ENCODE results near the gene RNF126. TPM values are rescaled to one million over a fixed set of nuclear protein-coding genes. Genes with fewer than 3 reads are reported as not detected.
"Not testable (repeated sequence)": the region's sequence is repeated elsewhere in the genome, so short reads cannot be mapped to it uniquely, and the experiment has no call there.

The RNF126 gene
- total RNA-seq, 4 donors from 2014 or later, result 40.1 to 87.7 (median 47.7) TPM

DNA sequence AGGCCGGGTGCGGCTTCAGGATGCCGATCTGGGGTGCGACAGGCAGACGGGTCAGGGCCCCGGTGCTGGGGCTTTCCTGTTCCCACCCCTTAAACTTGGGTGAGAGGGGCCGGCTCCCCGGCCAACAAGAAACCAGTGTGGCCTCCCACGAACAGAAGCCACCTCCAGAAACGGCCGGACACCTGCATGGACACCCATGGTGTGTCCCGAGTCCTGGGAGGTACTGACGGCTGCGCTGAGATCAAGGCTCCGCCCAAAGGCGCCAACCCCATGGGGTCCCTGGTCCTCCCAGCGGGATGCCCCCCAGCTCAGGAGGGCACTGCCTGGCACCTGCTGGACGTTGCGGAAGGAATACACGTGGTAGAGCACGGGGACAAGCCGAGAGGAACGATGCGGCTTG is 41.2 kb downstream of the RNF126 start:
- ATAC-seq (ENCODE audit: low FRiP score) (no peak), DNase-seq (ENCODE audit: low spot score) (no peak)
- TF ChIP-seq, protein P1, sequence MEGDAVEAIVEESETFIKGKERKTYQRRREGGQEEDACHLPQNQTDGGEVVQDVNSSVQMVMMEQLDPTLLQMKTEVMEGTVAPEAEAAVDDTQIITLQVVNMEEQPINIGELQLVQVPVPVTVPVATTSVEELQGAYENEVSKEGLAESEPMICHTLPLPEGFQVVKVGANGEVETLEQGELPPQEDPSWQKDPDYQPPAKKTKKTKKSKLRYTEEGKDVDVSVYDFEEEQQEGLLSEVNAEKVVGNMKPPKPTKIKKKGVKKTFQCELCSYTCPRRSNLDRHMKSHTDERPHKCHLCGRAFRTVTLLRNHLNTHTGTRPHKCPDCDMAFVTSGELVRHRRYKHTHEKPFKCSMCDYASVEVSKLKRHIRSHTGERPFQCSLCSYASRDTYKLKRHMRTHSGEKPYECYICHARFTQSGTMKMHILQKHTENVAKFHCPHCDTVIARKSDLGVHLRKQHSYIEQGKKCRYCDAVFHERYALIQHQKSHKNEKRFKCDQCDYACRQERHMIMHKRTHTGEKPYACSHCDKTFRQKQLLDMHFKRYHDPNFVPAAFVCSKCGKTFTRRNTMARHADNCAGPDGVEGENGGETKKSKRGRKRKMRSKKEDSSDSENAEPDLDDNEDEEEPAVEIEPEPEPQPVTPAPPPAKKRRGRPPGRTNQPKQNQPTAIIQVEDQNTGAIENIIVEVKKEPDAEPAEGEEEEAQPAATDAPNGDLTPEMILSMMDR (IDR thresholded peaks at IDR 0.05), result no peak

DNA sequence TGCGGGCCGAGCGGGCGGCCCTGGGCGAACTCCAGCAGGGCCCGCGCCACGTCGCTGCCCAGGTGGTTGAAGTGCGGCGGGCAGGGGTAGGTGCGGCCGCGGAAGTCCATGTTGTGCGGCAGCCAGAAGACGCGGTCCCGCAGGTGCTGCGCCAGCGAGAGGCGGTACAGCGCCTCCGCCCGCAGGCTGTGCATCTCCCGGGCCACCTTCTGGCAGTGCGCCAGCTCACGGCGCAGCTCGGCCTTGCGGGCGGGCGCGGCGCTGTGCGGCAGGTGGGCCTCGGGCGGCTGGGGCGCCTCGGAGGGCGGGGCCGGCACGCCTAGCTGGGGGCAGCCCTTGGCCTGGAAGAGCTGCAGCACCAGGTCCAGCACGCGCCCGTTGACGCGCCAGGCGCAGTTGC is 41.8 kb downstream of the RNF126 start:
- not testable (repeated sequence) for ATAC-seq (ENCODE audit: low FRiP score); DNase-seq (ENCODE audit: low spot score)

DNA sequence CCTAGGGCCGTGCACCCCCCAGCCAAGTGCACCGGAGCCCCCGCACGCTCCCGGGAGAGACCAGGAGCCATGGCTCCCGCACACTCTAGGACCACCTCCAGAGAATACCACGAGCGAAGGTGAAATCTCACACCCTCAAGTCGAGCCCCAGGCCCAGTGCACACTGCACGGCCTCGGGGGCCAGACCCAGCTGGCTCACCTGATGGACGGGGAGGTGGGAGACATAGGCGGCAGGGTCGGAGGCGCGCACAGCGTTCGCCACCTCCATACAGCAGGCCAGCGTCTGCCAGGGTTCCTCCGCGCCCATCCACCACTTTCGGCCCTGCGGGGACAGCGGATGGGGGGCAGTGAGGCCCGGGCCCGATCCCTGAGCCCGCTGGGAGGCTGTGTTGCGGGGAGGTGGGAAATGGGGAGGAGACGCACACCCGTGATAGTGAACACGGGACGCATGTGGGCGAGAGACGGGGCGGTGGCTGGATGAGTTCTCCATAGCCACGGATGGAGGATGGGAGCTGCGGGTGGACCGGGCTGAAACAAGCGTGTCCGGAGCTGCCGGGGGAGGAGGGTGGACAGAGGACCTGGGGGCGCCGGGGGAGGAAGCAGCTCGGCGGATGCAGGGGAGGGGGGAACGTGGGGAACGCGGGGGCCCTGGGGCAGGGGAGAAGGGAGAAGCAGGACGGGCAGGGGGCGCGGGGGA is 42.7 kb downstream of the RNF126 start:
- ATAC-seq (ENCODE audit: low FRiP score) (no peak), DNase-seq (ENCODE audit: low spot score) (no peak)
- TF ChIP-seq, protein P1 (IDR thresholded peaks at IDR 0.05), result no peak

DNA sequence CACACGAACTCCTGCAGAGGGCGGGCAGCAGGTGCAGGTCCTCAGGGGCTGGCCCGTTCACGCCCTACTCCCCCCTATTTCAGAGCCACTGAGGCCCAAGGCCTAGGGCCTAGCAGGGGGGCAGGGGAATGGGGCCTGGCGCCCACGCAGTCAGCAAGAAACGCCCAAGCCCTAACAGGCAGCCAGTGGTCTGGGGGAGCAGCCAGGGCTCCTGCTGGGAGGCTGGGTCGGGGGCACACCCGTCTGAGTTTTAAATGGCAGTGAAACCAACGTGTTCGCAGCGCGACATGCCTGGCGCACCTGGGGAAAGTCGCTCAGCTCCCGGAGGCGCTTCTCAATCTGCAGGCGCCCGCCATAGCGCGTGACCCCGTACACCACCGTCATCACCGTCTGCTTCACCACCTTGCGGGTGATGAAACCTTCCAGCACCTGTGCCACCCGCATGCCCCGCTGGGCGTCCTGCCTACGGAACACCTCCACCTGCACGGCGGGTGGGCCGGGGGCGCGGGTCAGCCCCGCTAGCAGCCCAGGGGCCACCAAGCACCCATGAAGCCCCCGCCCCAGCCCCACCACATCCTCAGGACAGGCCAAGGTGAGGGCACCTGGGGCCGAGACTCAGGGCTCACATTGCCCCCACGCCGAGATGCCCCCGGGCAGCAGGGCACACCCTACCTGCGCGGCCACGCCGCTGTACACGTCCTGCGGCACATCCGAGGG is 43.6 kb downstream of the RNF126 start:
- TF ChIP-seq, protein P1 (IDR thresholded peaks at IDR 0.05), result no peak
- DNase-seq (ENCODE audit: low spot score) (no peak), ATAC-seq (ENCODE audit: low FRiP score) (no peak)

DNA sequence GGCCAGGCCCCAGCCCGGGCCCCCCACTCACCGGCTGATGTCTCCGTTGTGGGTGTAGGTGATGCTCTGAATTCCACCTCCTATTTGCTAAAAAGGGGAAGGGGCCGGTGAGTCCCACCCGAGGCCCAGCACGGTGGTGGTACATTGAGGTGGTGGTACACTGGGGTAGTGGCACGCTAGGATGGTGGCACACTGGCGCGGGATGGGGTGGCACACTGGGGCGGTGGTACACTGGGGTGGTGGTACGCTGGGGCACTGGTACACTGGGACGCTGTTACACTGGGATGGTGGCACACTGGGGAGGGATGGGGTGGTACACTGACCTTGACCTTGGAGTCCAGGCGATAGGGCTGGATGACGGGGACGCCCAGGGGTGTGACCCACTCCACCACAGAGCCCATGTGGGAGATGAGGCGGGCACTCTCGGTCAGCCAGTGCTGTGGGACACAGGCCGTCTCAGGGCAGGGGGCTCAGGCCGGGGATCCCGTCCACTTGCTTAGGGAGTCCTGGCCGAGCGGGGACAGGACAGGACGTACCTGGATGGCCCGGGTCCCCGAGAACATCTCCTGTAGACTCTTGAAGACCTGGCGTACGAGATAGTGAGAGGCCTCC is 44.2 kb downstream of the RNF126 start:
- DNase-seq (ENCODE audit: low spot score) (no peak), ATAC-seq (ENCODE audit: low FRiP score) (no peak)
- TF ChIP-seq, protein P1 (IDR thresholded peaks at IDR 0.05), result no peak

DNA sequence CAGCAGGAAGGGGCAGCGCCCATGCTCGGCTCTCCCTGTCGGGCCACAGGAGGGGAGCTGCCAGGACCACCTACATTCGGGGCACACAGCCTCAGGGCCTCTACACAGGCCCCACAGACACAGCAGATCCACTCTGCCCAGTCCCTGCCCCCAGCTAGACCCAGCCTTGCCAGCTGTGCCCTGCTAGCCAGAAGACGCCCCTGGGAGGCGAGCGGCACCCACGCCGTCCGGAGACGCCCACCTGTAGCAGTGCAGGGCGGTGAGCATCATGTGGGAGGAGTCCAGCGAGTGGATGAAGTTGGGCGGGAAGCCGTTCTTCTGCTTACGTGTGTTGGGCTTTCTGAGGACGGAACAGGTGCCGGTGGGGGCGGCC is 44.8 kb downstream of the RNF126 start:
- ATAC-seq (ENCODE audit: low FRiP score), result no peak
- TF ChIP-seq, protein P1 (IDR thresholded peaks at IDR 0.05), result no peak

DNA sequence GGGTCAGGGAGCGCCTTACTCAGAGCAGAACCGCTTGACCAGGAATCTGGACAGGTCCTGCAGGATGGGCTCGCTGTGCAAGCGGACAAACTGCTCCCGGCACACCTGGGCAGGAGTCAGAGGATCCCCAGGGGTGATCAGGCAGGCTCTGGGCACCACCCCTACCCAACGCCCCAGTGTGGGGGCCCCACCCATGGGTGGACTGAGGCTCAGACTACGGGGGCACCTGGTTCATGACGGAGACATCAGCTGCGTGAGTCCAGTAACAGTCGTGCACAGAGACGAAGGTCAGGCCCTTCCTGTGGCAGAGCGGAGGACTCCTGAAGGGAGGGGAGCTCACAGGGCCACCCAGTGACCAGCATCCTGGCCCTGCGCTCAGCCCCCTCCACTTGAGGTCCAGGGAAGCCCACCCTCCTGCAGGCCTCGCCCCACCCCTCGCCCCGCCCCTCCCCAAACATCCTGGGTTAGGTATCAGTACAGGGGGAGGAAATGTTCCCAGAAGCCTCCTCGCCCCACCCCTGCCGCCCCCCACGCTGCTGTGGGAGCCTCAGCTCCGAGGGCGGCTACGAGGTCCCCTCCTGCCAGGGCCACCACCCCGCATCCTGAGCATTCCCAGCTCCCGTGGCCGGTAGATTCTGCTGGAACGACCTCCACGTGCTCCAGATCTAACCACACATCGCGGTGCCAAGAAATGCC is 45.3 kb downstream of the RNF126 start:
- DNase-seq (ENCODE audit: low spot score) (no peak), ATAC-seq (ENCODE audit: low FRiP score) (no peak)
- TF ChIP-seq, protein P1 (IDR thresholded peaks at IDR 0.05), result no peak

More for the DNA sequence above, 44.8 kb downstream of the RNF126 start:
- DNase-seq (ENCODE audit: low spot score), result no peak
